ENCODE data around the gene ZNF445.

GRCh38 chr3:44402548-44402947, 74.9 kb downstream of the ZNF445 start:
- TF ChIP-seq POLR2AphosphoS5 (IDR thresholded peaks at IDR 0.05): no peak
- TF ChIP-seq CTCF (IDR thresholded peaks at IDR 0.05): no peak
- TF ChIP-seq EP300 (IDR thresholded peaks at IDR 0.05): no peak
- no peak for TF ChIP-seq POLR2A (IDR thresholded peaks at IDR 0.05)
